Activated CD8-positive, alpha-beta memory T cell treated with anti-CD3 and anti-CD28 coated beads for 36 hours (primary cell): ENCODE data around the gene TPH1. TPM values are rescaled to one million over a fixed set of nuclear protein-coding genes. Genes with fewer than 3 reads are reported as not detected.
"Not testable (repeated sequence)": the region's sequence is repeated elsewhere in the genome, so short reads cannot be mapped to it uniquely, and the experiment has no call there.

Source experiments
- CTCF ChIA-PET: fragments of 350-600 bp; sonication (Branson Sonifier 250); formaldehyde crosslinking; loops from one replicate; lab custom pipeline; 2021; ENCODE audit warnings: antibody characterized with exemption; lab: Charles Lee
- POLR2A ChIA-PET: fragments of 350-600 bp; sonication (Branson Sonifier 250); formaldehyde crosslinking; loops from one replicate; lab custom pipeline; 2021; ENCODE audit warnings: antibody characterized with exemption; lab: Charles Lee
- total RNA-seq, 2 experiments: library from RNA; stranded (reverse); gene quantifications; one replicate each; pipeline ENCODE4 v1.2.3, GENCODE V29; 2021

TPH1 gene
- total RNA-seq, 2 experiments from 2014 or later, result 0.38 to 0.50 TPM

GRCh38 chr11:18050848-18051247 lies 4.8 kb upstream of the TPH1 start:
- POLR2A ChIA-PET, result no interaction called here
- CTCF ChIA-PET, result no interaction called here

DNA sequence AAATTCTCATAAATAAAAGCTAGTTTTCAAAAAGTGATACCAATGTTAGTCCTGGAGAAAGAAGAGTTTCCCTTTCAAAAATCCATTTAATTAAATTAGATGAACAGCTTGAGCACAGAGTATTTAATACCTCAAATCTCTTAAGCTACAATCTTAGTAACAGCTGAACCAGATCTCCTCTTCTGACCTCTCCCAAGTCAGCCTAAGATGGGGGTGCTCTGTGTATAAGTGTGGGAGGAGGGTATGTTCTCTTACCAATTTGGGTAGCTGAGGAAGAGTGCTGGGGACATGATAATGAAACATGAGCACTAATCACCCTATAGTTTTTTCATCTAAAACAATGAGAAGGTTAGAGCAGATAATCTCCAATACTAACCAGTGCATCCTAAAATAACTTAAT lies 9.6 kb downstream of the TPH1 start:
- ChIA-PET POLR2A (no interaction called here), CTCF (interaction anchor here (0.7 kb wide), 1 partner anchor 1067 kb away, joined by 3 read pairs; no protein-coding TSS in a partner anchor)

GRCh38 chr11:18027475-18027874 lies 18.6 kb downstream of the TPH1 start:
- ChIA-PET CTCF (no interaction called here), POLR2A (no interaction called here)

DNA sequence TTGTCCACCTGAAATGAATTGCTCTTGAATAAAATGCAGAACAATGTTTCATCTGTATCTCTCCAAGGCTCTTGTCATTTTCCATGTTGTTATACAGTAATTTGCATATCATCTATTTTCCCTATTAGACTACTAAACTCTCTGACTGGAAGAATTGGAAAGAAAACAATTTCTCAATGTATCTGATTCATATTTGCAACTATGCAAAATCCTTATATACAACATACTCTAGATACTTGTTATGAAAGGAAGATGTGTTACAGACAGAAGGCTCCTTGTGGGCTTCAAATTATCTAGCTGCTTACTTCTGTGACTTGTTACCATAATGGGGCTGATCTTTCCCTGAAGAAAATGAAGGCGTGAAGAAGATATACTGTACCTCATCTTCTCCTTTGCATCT lies 23.6 kb downstream of the TPH1 start:
- ChIA-PET CTCF (no interaction called here), POLR2A (no interaction called here)

DNA sequence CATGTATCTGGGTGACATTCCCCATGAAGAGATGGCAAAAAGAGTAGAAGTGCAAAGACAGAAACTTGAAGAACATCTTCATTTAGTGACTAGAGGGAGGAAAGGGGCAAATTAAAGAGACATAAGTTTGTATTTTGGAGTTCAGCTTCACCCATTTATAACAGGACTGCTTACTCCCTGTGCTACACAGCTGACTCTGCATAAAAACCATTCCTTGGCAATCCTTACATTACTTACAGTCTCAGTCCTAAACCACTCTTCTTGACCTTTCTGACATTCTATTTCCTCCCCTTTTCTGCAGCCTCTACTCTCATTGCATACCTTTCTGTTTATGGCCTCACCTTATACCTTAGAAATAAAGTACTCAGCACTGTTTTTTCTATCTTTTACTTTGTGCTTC lies 26.4 kb downstream of the TPH1 start:
- POLR2A ChIA-PET, result no interaction called here
- CTCF ChIA-PET, result no interaction called here

- CTCF ChIA-PET, result no interaction called here
- POLR2A ChIA-PET, result no interaction called here
These were observed 29.3 kb downstream of the TPH1 start for GRCh38 chr11:18016789-18017188.

DNA sequence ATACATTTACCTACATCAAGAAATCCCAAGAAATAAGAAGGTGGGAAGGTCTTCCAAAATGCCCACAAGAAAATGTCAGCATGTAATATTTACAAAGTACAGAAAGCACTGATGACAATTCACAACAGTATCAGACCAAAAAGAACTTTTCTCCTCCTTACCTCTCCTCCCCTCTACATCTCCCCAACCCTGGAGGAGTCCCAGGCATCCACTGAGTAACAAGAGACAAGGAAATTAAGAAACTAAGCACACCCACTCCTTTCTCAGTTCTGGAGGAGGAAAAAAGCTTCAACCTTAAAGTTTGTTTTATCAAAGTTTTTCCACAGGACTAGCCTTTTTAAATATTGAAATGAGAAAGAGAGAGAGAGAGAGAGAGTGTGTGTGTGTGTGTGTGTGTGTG lies 31.2 kb downstream of the TPH1 start:
- ChIA-PET POLR2A (no interaction called here), CTCF (interaction anchor here (2.2 kb wide), 1 partner anchor 91 kb away, joined by 7 read pairs; the partner anchor contains the start of gene SAAL1)

GRCh38 chr11:18013790-18014507 lies 32.1 kb downstream of the TPH1 start:
- POLR2A ChIA-PET, result interaction anchor here (0.6 to 1.8 kb wide), 5 partner anchors 90 to 806 kb away, joined by 3 to 10 read pairs (median 4); partner anchors contain the start of genes PIK3C2A and SAAL1
- CTCF ChIA-PET, result interaction anchor here (0.6 to 2.2 kb wide), 4 partner anchors 23 to 102 kb away, joined by 3 to 7 read pairs (median 3); partner anchors contain the start of gene SAAL1

DNA sequence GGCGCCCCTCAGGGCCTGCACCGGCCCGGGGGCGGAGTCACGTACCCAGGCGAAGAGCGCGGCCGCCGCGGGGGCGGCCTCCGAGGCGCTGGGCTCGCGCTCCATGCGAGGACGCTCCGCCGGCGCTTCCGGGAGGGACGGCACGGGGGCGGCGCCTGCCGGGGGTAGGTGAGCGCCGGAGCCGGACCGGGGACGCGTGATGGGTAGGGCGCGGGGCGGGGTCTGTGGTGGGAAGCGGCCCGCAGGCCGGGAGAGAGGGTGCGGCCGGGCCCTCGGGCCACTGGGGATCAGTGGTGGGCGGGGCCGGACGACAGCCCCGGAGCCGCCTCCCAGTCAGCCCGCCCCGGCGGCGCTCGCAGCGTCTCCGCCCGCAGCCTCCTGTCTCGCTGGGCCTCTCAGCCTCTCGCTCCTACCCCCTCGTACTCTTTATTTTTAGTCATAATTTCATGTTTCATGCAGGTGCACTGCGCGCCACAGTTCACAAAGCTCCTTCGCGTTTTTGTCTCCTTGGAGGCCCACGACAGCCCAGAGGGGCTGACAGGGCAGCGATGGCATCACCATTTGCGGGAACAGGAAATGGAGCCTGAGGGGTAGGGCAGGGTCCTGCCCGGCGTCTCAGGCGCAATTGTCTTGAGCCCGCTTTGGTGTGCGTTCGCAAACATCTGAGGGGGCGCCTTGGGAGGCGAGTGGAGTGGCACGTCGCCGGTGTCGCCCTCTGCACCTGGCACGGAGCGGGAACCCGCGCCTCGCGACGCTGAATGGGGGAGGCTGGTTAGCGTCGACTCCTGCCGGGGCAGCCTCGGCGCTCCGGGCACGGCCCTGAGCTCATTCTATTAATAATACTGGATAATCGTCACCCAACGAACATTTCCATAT lies 32.9 kb downstream of the TPH1 start, which contains the start of gene SERGEF:
TSS of gene SERGEF (minus strand) at position 142 of the 876 bp plus-strand sequence. CDS start at position 105, 37 bp downstream.
- POLR2A ChIA-PET, result interaction anchor here (0.5 to 1.8 kb wide), 7 partner anchors 91 to 806 kb away, joined by 3 to 10 read pairs (median 4); partner anchors contain the start of genes PIK3C2A and SAAL1
- CTCF ChIA-PET, result interaction anchor here (0.6 to 2.2 kb wide), 3 partner anchors 22 to 102 kb away, joined by 3 to 7 read pairs (median 3); partner anchors contain the start of gene SAAL1

- POLR2A ChIA-PET, result interaction anchor here (0.5 to 1.8 kb wide), 4 partner anchors 92 to 805 kb away, joined by 3 to 5 read pairs (median 4); partner anchors contain the start of genes PIK3C2A and SAAL1
These were observed 33.8 kb downstream of the TPH1 start for GRCh38 chr11:18012122-18012905.

DNA sequence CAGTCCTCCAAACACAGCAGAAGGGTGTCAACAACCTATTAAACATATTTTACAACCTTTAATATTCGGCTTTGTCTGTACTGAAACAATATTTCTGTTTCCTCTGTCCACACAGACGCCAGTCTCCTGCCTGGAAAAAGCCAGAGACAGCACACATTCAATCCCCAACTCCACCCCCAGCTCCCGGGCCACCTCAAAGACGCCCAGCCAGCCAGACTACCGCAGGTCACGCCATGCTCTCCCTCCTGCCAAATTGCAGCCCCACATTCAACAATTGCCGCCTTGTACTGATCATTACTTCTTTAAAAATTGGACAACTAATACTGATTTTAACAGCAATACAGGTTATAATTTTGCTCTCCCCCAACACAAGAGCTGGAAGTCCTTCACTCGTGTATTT lies 34.4 kb downstream of the TPH1 start:
- ChIA-PET POLR2A (no interaction called here), CTCF (no interaction called here)

More at GRCh38 chr11:18012122-18012905, 33.8 kb downstream of the TPH1 start:
- CTCF ChIA-PET, result interaction anchor here (1.0 to 2.2 kb wide), 2 partner anchors 21 to 94 kb away, joined by 3 to 7 read pairs; partner anchors contain the start of gene SAAL1

- ChIA-PET CTCF (no interaction called here), POLR2A (no interaction called here)
These were observed 35.0 kb downstream of the TPH1 start for GRCh38 chr11:18010977-18011586.

GRCh38 chr11:18010121-18010670 lies 35.9 kb downstream of the TPH1 start:
- ChIA-PET CTCF (interaction anchor here (0.6 to 0.7 kb wide), 2 partner anchors 31 to 67 kb away, joined by 3 read pairs; no protein-coding TSS in a partner anchor), POLR2A (no interaction called here)

GRCh38 chr11:18005376-18006129 lies 40.5 kb downstream of the TPH1 start:
- ChIA-PET POLR2A (no interaction called here), CTCF (no interaction called here)

GRCh38 chr11:18001191-18001590 lies 44.9 kb downstream of the TPH1 start:
- POLR2A ChIA-PET, result no interaction called here
- CTCF ChIA-PET, result interaction anchor here (2.5 kb wide), 1 partner anchor 9 kb away, joined by 6 read pairs; no protein-coding TSS in a partner anchor

- ChIA-PET CTCF (interaction anchor here (2.5 kb wide), 1 partner anchor 9 kb away, joined by 6 read pairs; no protein-coding TSS in a partner anchor), POLR2A (no interaction called here)
These were observed 45.3 kb downstream of the TPH1 start for GRCh38 chr11:18000760-18001159.

- POLR2A ChIA-PET, result not testable (repeated sequence)
- CTCF ChIA-PET, result interaction anchor here (1.0 kb wide), 1 partner anchor 22 kb away, joined by 3 read pairs; no protein-coding TSS in a partner anchor
These were observed 45.9 kb downstream of the TPH1 start for GRCh38 chr11:18000128-18000527.
